ENCODE data around the gene LCA5.

The LCA5 gene

DNA sequence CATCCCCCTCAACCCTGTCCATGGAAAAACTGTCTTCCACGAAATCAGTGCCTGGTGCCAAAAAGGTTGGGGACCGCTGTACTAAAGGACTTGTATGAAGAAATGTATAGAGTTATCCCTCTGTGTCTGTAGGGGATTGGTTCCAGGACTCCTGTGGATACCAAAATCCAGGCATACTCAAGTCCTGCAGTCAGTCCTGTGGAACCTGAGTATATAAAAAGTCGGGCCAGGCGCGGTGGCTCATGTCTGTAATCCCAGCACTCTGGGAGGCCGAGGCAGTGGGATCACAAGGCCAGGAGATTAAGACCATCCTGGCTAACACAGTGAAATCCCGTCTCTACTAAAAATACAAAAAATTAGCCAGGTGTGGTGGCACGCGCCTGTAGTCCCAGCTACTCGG, 42.0 kb downstream of the LCA5 start:
- no peak for DNase-seq (ENCODE audit: extremely low read depth, low read depth)

GRCh38 chr6:79494841-79495240, 42.4 kb downstream of the LCA5 start:
- no peak for DNase-seq (ENCODE audit: extremely low read depth, low read depth)
- TF ChIP-seq, protein P1, sequence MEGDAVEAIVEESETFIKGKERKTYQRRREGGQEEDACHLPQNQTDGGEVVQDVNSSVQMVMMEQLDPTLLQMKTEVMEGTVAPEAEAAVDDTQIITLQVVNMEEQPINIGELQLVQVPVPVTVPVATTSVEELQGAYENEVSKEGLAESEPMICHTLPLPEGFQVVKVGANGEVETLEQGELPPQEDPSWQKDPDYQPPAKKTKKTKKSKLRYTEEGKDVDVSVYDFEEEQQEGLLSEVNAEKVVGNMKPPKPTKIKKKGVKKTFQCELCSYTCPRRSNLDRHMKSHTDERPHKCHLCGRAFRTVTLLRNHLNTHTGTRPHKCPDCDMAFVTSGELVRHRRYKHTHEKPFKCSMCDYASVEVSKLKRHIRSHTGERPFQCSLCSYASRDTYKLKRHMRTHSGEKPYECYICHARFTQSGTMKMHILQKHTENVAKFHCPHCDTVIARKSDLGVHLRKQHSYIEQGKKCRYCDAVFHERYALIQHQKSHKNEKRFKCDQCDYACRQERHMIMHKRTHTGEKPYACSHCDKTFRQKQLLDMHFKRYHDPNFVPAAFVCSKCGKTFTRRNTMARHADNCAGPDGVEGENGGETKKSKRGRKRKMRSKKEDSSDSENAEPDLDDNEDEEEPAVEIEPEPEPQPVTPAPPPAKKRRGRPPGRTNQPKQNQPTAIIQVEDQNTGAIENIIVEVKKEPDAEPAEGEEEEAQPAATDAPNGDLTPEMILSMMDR (IDR thresholded peaks at IDR 0.05; ENCODE audit: low read depth, low read length) = no peak

More for the DNA sequence above, 42.0 kb downstream of the LCA5 start:
- TF ChIP-seq, protein P1 (IDR thresholded peaks at IDR 0.05; ENCODE audit: low read depth, low read length) = no peak

DNA sequence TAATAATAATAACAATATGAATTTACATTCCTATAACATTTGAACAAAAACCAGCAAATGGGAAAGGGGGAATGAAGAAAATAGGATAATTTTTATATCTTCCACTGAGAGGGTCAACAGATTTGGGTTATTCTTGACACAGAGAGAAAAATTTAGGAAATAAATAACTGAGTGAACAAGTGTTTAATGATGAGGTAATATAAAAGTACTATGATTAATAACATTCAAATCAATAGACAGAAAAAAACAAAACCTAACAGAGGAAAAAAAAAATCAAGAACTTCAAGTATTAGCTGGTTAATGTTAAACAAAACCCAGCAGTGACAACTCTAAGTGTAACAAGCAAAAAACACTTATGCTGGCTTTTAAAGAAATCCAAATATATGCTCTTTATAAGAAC, 66.5 kb downstream of the LCA5 start:
- no peak for DNase-seq (ENCODE audit: extremely low read depth, low read depth)
- TF ChIP-seq, protein P1 (IDR thresholded peaks at IDR 0.05; ENCODE audit: low read depth, low read length) = no peak

- DNase-seq (ENCODE audit: extremely low read depth, low read depth) = no peak
- TF ChIP-seq, protein P1 (IDR thresholded peaks at IDR 0.05; ENCODE audit: low read depth, low read length) = no peak
These were observed 67.6 kb downstream of the LCA5 start for GRCh38 chr6:79469376-79470246.

GRCh38 chr6:79468587-79468986, 68.6 kb downstream of the LCA5 start:
- TF ChIP-seq, protein P1 (IDR thresholded peaks at IDR 0.05; ENCODE audit: low read depth, low read length) = no peak
- no peak for DNase-seq (ENCODE audit: extremely low read depth, low read depth)

GRCh38 chr6:79468116-79468515, 69.1 kb downstream of the LCA5 start:
- TF ChIP-seq, protein P1 (IDR thresholded peaks at IDR 0.05; ENCODE audit: low read depth, low read length) = no peak
- DNase-seq (ENCODE audit: extremely low read depth, low read depth) = no peak

- DNase-seq (ENCODE audit: extremely low read depth, low read depth) = no peak
- TF ChIP-seq, protein P1 (IDR thresholded peaks at IDR 0.05; ENCODE audit: low read depth, low read length) = no peak
These were observed 69.5 kb downstream of the LCA5 start for GRCh38 chr6:79467716-79468115.

Measured in AG09319 (cell line).